WTC11 (cell line): ENCODE measurements around the gene PPP6R1. TPM values are rescaled to one million over a fixed set of nuclear protein-coding genes. Genes with fewer than 3 reads are reported as not detected.

Experiments
- ATAC-seq: fragments of 200-7000 bp; cut with Tn5 transposase; 2 replicates; pipeline ENCODE4 v1.10.0; 2021; ENCODE audit warnings: mild to moderate bottlenecking, moderate library complexity
- CTCF ChIA-PET: fragments of 300-600 bp; sonication (Branson Sonifier 250); formaldehyde crosslinking; loops from one replicate; lab custom pipeline; 2021; ENCODE audit warnings: antibody characterized with exemption; lab: Charles Lee
- POLR2A ChIA-PET: fragments of 350-600 bp; sonication (Branson Sonifier 250); formaldehyde crosslinking; loops from one replicate; lab custom pipeline; 2021; ENCODE audit warnings: antibody characterized with exemption; lab: Charles Lee
- DNase-seq: peaks from one replicate; pipeline ENCODE4 v3.0.0; 2021; ENCODE audit warnings: low spot score
- H3K27ac Mint-ChIP-seq: 2 replicates; pipeline ENCODE4 v1.8.0; 2021; ENCODE audit warnings: mixed read lengths
- H3K27me3 Mint-ChIP-seq: 2 replicates; pipeline ENCODE4 v1.8.0; 2021; ENCODE audit warnings: low read depth, mild to moderate bottlenecking, moderate library complexity, mixed read lengths
- H3K36me3 Mint-ChIP-seq: 2 replicates; pipeline ENCODE4 v1.8.0; 2021; ENCODE audit warnings: mixed read lengths
- H3K4me1 Mint-ChIP-seq: 2 replicates; pipeline ENCODE4 v1.8.0; 2022; ENCODE audit warnings: mixed read lengths
- H3K4me3 Mint-ChIP-seq: 2 replicates; pipeline ENCODE4 v1.8.0; 2021; ENCODE audit warnings: mild to moderate bottlenecking, moderate library complexity, mixed read lengths
- H3K9me3 Mint-ChIP-seq: 2 replicates; pipeline ENCODE4 v1.8.0; 2021; ENCODE audit warnings: mixed read lengths
- ATF1 ChIP-seq: sonication (generic); formaldehyde crosslinking; IDR thresholded peaks from 2 replicates; pipeline ENCODE4 v1.8.1; 2023; ENCODE audit warnings: mild to moderate bottlenecking, moderate library complexity, missing genetic modification reagents
- CBFB ChIP-seq: sonication (generic); formaldehyde crosslinking; IDR thresholded peaks from 2 replicates; pipeline ENCODE4 v1.8.1; 2022; ENCODE audit warnings: mild to moderate bottlenecking, low read depth, missing genetic modification reagents
- CREM ChIP-seq: sonication (generic); formaldehyde crosslinking; IDR thresholded peaks from 2 replicates; pipeline ENCODE4 v1.8.1; 2022; ENCODE audit warnings: mild to moderate bottlenecking, missing genetic modification reagents, moderate library complexity
- ELF4 ChIP-seq: sonication (generic); formaldehyde crosslinking; IDR thresholded peaks from 2 replicates; pipeline ENCODE4 v1.8.1; 2022; ENCODE audit warnings: low read depth, mild to moderate bottlenecking, moderate library complexity, missing genetic modification reagents
- ESRRA ChIP-seq: sonication (generic); formaldehyde crosslinking; IDR thresholded peaks from 2 replicates; pipeline ENCODE4 v1.8.1; 2022; ENCODE audit warnings: mild to moderate bottlenecking, missing genetic modification reagents, borderline replicate concordance
- GABPB1 ChIP-seq: sonication (generic); formaldehyde crosslinking; IDR thresholded peaks from 2 replicates; pipeline ENCODE4 v1.8.1; 2023; ENCODE audit warnings: mild to moderate bottlenecking, missing genetic modification reagents
- JAZF1 ChIP-seq: fragments of 250-450 bp; sonication (Bioruptor Pico); IDR thresholded peaks from 2 replicates; pipeline ENCODE4 v1.9.0; 2021; ENCODE audit warnings: moderate library complexity, mild to moderate bottlenecking, inconsistent platforms
- JUN ChIP-seq: sonication (generic); formaldehyde crosslinking; IDR thresholded peaks from 2 replicates; pipeline ENCODE4 v1.8.0; 2023; ENCODE audit warnings: mild to moderate bottlenecking, missing genetic modification reagents
- KAT7 ChIP-seq: sonication (generic); formaldehyde crosslinking; IDR thresholded peaks from 2 replicates; pipeline ENCODE4 v1.8.1; 2023; ENCODE audit warnings: missing genetic modification reagents, mild to moderate bottlenecking, borderline replicate concordance
- MLX ChIP-seq: sonication (generic); formaldehyde crosslinking; IDR thresholded peaks from 2 replicates; pipeline ENCODE4 v1.8.1; 2023; ENCODE audit warnings: mild to moderate bottlenecking, missing genetic modification reagents, moderate library complexity
- MXD4 ChIP-seq: fragments of 250-450 bp; sonication (Bioruptor Pico); IDR thresholded peaks from 2 replicates; pipeline ENCODE4 v1.8.0; 2021; ENCODE audit warnings: mild to moderate bottlenecking, moderate library complexity, borderline replicate concordance
- NFYB ChIP-seq: sonication (generic); formaldehyde crosslinking; conservative IDR thresholded peaks from 2 replicates; pipeline ENCODE4 v1.8.0; 2022; ENCODE audit warnings: low read depth, missing genetic modification reagents
- PRDM15 ChIP-seq: sonication (generic); formaldehyde crosslinking; IDR thresholded peaks from 2 replicates; pipeline ENCODE4 v1.8.0; 2022; ENCODE audit warnings: missing genetic modification reagents
- RORB ChIP-seq: fragments of 250-450 bp; sonication (Bioruptor Pico); IDR thresholded peaks from 2 replicates; pipeline ENCODE4 v1.9.0; 2021; ENCODE audit warnings: mild to moderate bottlenecking
- TEAD4 ChIP-seq: sonication (generic); formaldehyde crosslinking; IDR thresholded peaks from 2 replicates; pipeline ENCODE4 v1.8.0; 2022; ENCODE audit warnings: mild to moderate bottlenecking, missing genetic modification reagents
- TP53 ChIP-seq: sonication (generic); formaldehyde crosslinking; IDR thresholded peaks from 2 replicates; pipeline ENCODE4 v1.8.1; 2023; ENCODE audit warnings: mild to moderate bottlenecking, missing genetic modification reagents
- USF2 ChIP-seq: sonication (generic); formaldehyde crosslinking; IDR thresholded peaks from 2 replicates; pipeline ENCODE4 v1.8.1; 2023; ENCODE audit warnings: mild to moderate bottlenecking, missing genetic modification reagents, moderate library complexity
- ZBTB21 ChIP-seq: sonication (generic); formaldehyde crosslinking; IDR thresholded peaks from 2 replicates; pipeline ENCODE4 v1.8.1; 2023; ENCODE audit warnings: mild to moderate bottlenecking, missing genetic modification reagents, borderline replicate concordance
- ZNF317 ChIP-seq: sonication (generic); formaldehyde crosslinking; IDR thresholded peaks from 2 replicates; pipeline ENCODE4 v1.8.1; 2023; ENCODE audit warnings: low read depth, mild to moderate bottlenecking, moderate library complexity, missing genetic modification reagents, borderline replicate concordance
- ZNF396 ChIP-seq: fragments of 250-450 bp; sonication (Bioruptor Pico); IDR thresholded peaks from 2 replicates; pipeline ENCODE4 v1.8.0; 2021; ENCODE audit warnings: mild to moderate bottlenecking, moderate library complexity, borderline replicate concordance
- ZNF416 ChIP-seq: fragments of 250-450 bp; sonication (Bioruptor Pico); IDR thresholded peaks from 2 replicates; pipeline ENCODE4 v1.9.0; 2021; ENCODE audit warnings: mild to moderate bottlenecking, inconsistent platforms
- ZNF512 ChIP-seq: sonication (generic); formaldehyde crosslinking; IDR thresholded peaks from 2 replicates; pipeline ENCODE4 v1.8.1; 2022; ENCODE audit warnings: missing genetic modification reagents, borderline replicate concordance
- total RNA-seq: library from RNA; stranded (reverse); gene quantifications from 3 replicates; pipeline ENCODE4 v1.2.3, GENCODE V29; 2021
- TF ChIP-seq, protein P1 (sequence below): fragments of 200-600 bp; IDR thresholded peaks from 2 replicates; pipeline ENCODE4 v1.8.0; 2022; ENCODE audit warnings: antibody characterized with exemption
- TF ChIP-seq, protein P2 (sequence below): sonication (generic); formaldehyde crosslinking; IDR thresholded peaks from 2 replicates; pipeline ENCODE4 v1.8.1; 2022; ENCODE audit warnings: low read depth, missing genetic modification reagents, borderline replicate concordance
- TF ChIP-seq, protein P3 (sequence below): sonication (generic); formaldehyde crosslinking; IDR thresholded peaks from 2 replicates; pipeline ENCODE4 v1.8.1; 2023; ENCODE audit warnings: mild to moderate bottlenecking, missing genetic modification reagents

The PPP6R1 gene
- total RNA-seq, 1 experiment from 2014 or later = 91.8 TPM

- Mint-ChIP-seq H3K27me3 (no peaks in the 10 kb centered on the region), H3K27ac (no peak overlapping the region), H3K9me3 (no peaks in the 10 kb centered on the region), H3K36me3 (peaks cover 29% of the 10 kb centered on the region), H3K4me1 (peaks cover 19% of the 10 kb centered on the region), H3K4me3 (no peak overlapping the region)
- ChIA-PET POLR2A (interaction anchor here (0.6 kb wide), 1 partner anchor 143 kb away, joined by 3 read pairs; no protein-coding TSS in a partner anchor), CTCF (interaction anchor here (0.7 kb wide), 1 partner anchor 416 kb away, joined by 3 read pairs; no protein-coding TSS in a partner anchor)
- no peak for ATAC-seq
- no peak for DNase-seq
- TF ChIP-seq CREM (CRISPR knock-in tag) = no peak
- TF ChIP-seq JAZF1 (CRISPR knock-in tag) = no peak
- TF ChIP-seq, protein P1, sequence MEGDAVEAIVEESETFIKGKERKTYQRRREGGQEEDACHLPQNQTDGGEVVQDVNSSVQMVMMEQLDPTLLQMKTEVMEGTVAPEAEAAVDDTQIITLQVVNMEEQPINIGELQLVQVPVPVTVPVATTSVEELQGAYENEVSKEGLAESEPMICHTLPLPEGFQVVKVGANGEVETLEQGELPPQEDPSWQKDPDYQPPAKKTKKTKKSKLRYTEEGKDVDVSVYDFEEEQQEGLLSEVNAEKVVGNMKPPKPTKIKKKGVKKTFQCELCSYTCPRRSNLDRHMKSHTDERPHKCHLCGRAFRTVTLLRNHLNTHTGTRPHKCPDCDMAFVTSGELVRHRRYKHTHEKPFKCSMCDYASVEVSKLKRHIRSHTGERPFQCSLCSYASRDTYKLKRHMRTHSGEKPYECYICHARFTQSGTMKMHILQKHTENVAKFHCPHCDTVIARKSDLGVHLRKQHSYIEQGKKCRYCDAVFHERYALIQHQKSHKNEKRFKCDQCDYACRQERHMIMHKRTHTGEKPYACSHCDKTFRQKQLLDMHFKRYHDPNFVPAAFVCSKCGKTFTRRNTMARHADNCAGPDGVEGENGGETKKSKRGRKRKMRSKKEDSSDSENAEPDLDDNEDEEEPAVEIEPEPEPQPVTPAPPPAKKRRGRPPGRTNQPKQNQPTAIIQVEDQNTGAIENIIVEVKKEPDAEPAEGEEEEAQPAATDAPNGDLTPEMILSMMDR = no peak
- no peak for TF ChIP-seq NFYB (CRISPR knock-in tag)
- TF ChIP-seq ZNF396 = no peak
- no peak for TF ChIP-seq TEAD4 (CRISPR knock-in tag)
- TF ChIP-seq, protein P2, sequence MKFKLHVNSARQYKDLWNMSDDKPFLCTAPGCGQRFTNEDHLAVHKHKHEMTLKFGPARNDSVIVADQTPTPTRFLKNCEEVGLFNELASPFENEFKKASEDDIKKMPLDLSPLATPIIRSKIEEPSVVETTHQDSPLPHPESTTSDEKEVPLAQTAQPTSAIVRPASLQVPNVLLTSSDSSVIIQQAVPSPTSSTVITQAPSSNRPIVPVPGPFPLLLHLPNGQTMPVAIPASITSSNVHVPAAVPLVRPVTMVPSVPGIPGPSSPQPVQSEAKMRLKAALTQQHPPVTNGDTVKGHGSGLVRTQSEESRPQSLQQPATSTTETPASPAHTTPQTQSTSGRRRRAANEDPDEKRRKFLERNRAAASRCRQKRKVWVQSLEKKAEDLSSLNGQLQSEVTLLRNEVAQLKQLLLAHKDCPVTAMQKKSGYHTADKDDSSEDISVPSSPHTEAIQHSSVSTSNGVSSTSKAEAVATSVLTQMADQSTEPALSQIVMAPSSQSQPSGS (CRISPR knock-in tag) = no peak
- no peak for TF ChIP-seq MXD4 (CRISPR knock-in tag)
- no peak for TF ChIP-seq ZNF512 (CRISPR knock-in tag)
- TF ChIP-seq JUN = no peak
- no peak for TF ChIP-seq MLX (CRISPR knock-in tag)
Measured at GRCh38 chr19:55297267-55297666, 38.5 kb upstream of the PPP6R1 start.

DNA sequence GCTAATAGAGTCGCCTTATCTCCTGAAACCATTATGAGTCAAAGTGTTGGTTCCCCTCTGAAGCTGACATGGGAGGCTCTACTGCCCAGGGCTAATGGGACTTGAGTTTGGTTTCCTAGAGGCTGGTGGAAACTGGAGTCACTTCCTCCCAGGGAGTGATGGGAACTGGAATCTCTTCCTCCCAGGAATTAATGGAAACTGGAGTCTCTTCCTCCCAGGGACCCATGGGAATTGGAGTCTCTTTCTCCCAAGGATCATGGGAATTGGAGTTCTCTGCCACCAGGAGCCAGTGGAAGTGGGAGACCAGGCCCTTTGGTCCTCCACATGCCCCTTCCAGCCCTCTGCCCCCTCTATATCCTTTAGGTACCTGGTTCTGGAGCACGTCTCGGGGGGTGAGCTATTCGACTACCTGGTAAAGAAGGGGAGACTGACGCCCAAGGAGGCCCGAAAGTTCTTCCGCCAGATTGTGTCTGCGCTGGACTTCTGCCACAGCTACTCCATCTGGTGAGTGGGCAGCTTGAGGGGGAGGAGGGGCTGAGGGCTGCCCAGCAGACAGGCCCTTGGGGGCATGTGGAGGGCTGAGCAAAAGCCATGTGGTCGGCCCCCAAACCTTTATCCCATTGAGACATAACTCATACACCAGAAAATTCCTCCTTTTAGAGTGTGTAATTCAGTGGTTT lies 30.4 kb upstream of the PPP6R1 start:
- no peak for ATAC-seq
- no peak overlapping the region for H3K4me3 Mint-ChIP-seq
- H3K9me3 Mint-ChIP-seq = no peaks in the 10 kb centered on the region
- H3K4me1 Mint-ChIP-seq = peaks cover 5% of the 10 kb centered on the region
- H3K27ac Mint-ChIP-seq = no peak overlapping the region
- H3K36me3 Mint-ChIP-seq = peaks cover 34% of the 10 kb centered on the region
- H3K27me3 Mint-ChIP-seq = no peaks in the 10 kb centered on the region
- ChIA-PET POLR2A (no interaction called here), CTCF (no interaction called here)
- no peak for DNase-seq
- no peak for TF ChIP-seq KAT7
- TF ChIP-seq, protein P3, sequence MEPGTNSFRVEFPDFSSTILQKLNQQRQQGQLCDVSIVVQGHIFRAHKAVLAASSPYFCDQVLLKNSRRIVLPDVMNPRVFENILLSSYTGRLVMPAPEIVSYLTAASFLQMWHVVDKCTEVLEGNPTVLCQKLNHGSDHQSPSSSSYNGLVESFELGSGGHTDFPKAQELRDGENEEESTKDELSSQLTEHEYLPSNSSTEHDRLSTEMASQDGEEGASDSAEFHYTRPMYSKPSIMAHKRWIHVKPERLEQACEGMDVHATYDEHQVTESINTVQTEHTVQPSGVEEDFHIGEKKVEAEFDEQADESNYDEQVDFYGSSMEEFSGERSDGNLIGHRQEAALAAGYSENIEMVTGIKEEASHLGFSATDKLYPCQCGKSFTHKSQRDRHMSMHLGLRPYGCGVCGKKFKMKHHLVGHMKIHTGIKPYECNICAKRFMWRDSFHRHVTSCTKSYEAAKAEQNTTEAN (CRISPR knock-in tag) = no peak
- no peak for TF ChIP-seq ATF1 (CRISPR knock-in tag)
- no peak for TF ChIP-seq GABPB1 (CRISPR knock-in tag)
- TF ChIP-seq ELF4 (CRISPR knock-in tag) = no peak
- no peak for TF ChIP-seq ZNF317 (CRISPR knock-in tag)
- TF ChIP-seq CREM (CRISPR knock-in tag) = no peak
- TF ChIP-seq ESRRA (CRISPR knock-in tag) = no peak
- no peak for TF ChIP-seq ZNF416 (CRISPR knock-in tag)
- no peak for TF ChIP-seq PRDM15 (CRISPR knock-in tag)
- no peak for TF ChIP-seq ZBTB21 (CRISPR knock-in tag)
- no peak for TF ChIP-seq RORB
- no peak for TF ChIP-seq TP53 (CRISPR knock-in tag)
- no peak for TF ChIP-seq CBFB
- no peak for TF ChIP-seq USF2 (CRISPR knock-in tag)
